CD4-positive, alpha-beta T cell treated with Interleukin-4 for 1 hour (primary cell): ENCODE measurements around the gene GPR150.
"Not testable (repeated sequence)": the region's sequence is repeated elsewhere in the genome, so short reads cannot be mapped to it uniquely, and the experiment has no call there.

Experiments
- DNase-seq, 2 donors: peaks; one replicate each; pipeline ENCODE4 v3.0.0-alpha.2; 2020 to 2022

The GPR150 gene

DNA sequence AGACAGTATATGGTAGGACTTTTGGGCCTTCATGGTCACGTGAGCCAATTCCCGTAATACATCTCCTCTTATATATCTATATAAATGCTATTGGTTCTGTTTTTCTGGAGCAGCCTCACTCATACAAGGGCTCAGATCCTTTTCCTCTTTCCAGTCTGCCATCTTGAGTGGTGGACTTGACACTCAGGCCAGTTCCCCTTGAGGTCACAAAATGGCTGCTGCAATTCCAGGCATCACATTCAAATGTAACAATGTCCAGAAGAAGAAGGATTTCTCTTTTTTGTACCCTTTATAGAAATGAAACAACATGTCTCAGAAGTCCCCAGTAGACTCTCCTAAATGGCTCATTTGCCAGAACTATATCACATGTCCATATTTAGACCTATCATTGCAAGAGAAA, 4.5 kb downstream of the GPR150 start:
- no peak for DNase-seq

GRCh38 chr5:95626701-95627100, 6.8 kb downstream of the GPR150 start:
- DNase-seq, result no peak

DNA sequence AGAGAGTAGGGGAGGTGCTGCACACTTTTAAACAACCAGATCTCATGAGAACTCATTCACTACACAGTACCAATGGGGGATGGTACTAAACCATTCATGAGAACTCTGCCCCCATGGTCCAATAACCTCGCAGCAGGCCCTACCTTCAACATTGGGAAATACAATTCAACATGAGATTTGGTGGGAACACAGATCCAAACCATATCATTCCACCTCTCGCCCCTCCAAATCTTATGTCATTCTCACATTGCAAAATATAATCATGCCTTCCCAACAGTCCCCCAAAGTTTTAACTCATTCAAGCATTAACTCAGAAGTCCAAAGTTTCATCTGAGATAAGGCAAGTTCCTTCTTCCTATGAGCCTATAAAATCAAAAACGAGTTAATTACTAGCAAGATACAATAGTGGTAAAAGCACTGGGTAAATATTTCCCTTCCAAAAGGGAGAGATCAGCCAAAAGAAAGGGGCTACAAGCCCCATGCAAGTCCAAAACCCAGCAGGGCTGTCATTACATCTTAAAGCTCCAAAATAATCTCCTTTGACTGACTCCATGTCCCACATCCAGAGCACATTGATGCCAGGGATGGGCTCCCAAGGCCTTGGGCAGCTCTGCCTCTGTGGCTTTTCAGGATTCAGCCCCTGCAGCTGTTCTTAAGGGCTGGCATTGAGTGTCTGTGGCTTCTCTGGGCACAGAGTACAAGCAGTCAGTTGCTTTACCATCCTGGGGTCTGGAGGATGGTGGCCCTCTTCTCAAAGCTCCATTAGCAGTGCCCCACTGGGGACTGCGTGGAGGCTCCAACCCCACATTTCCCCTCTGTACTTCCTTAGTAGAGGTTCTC, 8.3 kb downstream of the GPR150 start:
- no peak for DNase-seq

GRCh38 chr5:95628933-95629332, 9.0 kb downstream of the GPR150 start:
- no peak for DNase-seq

- DNase-seq, result no peak
These were observed 10.6 kb downstream of the GPR150 start for GRCh38 chr5:95630394-95630917.

GRCh38 chr5:95631255-95631958, 11.5 kb downstream of the GPR150 start:
- no peak for DNase-seq

DNA sequence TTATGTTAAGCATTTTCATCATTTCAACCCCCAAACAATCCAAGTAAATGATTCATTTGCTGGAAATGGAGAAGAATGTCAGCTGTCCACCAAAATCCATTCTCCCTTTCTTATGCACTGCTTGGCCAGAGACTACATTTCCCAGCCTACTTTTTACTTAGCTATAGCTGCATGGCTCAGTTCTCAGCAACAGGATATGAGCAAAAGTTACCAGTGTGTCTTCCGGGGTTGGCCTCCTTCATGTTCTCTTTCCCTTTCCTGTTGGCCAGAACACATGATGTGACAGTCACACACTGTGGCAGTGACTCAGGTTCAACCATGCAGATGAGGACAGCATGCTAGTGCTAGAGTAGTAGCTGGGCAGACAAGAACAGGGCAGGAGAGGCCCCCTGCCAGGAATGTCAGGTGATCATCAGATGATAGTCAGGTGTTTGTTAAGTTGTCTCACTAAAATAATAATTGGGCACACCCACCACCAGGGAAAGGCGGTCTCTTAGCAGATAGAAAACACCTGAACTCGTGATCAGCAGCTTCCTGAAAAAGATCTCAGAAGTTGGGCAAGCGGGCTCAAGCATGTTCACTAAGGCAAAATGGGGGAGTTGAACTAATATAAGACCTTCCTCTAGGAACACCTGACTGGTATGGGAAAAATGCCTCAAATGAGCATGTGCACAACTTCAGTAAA, 12.2 kb downstream of the GPR150 start:
- DNase-seq, result peak; percentile 74 to 85

DNA sequence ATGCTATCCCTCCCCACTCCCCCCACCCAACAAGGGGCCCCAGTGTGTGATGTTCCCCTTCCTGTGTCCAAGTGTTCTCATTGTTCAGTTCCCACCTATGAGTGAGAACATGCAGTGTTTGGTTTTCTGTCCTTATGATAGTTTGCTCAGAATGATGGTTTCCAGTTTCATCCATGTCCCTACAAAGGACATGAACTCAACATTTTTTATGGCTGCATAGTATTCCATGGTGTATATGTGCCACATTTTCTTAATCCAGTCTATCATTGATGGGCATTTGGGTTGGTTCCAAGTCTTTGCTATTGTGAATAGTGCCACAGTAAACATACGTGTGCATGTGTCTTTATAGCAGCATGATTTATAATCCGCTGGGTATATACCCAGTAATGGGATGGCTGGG, 13.1 kb downstream of the GPR150 start:
- DNase-seq, result not testable (repeated sequence)

GRCh38 chr5:95633671-95634070, 13.8 kb downstream of the GPR150 start:
- DNase-seq, result no peak

DNA sequence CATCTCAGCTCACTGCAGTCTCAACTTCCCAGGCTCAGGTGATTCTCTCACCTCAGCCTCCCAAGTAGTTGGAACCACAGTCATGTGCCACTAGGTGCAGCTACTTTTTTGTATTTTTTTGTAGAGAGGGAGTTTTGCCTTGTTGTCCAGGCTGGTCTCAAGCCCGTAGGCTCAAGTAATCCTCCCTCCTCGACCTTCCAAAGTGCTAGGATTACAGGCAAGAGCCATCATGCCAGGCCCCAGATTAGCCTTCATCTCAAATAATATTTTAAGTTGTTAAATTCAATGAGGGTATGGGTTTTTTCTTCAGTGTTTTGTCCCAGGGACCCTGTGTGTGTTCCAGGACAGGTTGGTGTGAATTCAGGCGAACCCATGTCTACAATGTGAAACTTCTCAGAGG, 14.2 kb downstream of the GPR150 start:
- no peak for DNase-seq

DNA sequence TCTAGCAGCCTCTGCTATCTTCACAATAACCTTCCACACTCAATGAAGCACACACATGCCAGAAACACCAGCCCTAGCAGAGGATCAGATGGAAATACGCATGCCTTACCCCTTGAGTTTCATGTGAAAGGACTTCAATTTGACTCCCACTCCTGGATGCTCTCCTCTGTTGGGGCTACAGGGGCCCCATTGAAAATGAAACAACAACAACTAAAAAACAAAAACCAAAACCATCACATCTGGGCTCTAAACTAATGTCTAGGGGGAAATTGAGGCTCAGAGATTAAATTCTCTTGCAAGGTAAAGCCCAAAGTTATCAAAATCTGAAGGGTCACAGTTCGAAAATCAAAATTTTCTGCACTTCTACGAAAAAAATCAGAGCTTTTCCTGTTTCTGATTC, 18.7 kb downstream of the GPR150 start:
- DNase-seq, result no peak

- no peak for DNase-seq
These were observed 21.9 kb downstream of the GPR150 start for GRCh38 chr5:95641741-95642220.

DNA sequence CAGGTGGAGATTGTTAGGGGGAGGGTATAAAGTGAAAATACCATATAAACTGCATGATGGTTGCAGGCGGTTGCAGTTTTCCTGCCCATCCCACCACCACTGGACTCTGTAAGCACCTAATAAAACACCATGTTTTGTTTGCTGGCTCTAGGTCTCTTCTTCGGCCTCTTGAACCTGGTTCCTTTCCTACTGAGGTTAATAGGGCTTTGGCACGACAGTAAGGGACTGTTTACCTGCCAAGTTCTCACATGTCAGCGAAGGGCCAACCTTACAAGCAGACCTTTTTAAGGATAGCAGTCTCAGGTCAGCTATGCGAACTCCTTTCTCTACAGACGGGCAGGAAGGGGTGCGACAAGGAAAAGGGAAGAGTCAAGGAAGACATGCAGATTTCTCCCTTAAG, 23.3 kb downstream of the GPR150 start:
- DNase-seq, result no peak

GRCh38 chr5:95644351-95645042, 24.6 kb downstream of the GPR150 start:
- DNase-seq, result peak; percentile 58 to 74

- DNase-seq, result not testable (repeated sequence)
These were observed 26.3 kb downstream of the GPR150 start for GRCh38 chr5:95646226-95646568.

DNA sequence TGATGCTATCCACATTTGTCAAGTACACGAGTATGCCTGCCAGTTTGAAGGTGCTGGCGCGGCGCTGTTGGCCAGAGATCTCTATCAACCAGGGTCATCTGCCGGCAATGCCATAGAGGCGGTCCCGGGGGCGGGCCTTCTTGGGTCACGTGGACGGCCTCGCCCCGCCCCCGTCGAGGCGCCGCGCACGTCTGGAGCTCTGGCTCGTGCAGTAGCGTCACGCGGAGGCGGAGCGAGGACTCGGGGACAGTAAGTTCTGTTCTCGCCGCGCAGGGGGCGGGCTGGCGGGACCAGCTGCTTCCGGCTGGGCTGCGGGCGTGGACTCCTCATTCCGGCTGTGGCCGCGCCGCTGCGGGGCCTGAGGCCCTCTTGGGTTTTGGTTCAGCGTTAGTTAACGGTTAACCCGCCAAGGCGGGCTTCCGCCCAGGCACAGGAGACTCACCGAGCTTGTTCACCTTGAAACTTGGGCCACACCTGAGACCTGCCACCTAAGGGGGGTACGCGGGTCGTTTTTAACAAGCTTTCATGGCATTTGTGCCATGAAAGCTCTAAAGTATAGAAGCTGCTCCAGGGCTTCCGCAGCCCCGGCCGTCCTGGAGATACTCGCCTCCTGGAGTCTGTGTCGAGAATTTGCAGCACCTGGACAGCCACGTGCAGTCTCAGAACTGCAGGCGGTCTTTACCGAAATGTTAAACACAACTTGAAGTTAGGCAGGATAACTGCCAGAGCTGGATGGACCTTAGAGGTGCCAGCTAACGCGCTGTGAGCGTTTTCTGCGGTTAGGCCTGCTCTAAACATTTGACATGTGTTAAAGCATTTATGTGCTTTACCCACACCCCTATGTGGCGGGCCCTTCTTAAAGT, 26.9 kb downstream of the GPR150 start, which contains the start of gene RFESD:
RFESD (plus strand) TSS at position 209 of the 863 bp plus-strand sequence. CDS start 5,495 bp downstream, outside the sequence.
- DNase-seq, result peak; percentile 94 to 95

DNA sequence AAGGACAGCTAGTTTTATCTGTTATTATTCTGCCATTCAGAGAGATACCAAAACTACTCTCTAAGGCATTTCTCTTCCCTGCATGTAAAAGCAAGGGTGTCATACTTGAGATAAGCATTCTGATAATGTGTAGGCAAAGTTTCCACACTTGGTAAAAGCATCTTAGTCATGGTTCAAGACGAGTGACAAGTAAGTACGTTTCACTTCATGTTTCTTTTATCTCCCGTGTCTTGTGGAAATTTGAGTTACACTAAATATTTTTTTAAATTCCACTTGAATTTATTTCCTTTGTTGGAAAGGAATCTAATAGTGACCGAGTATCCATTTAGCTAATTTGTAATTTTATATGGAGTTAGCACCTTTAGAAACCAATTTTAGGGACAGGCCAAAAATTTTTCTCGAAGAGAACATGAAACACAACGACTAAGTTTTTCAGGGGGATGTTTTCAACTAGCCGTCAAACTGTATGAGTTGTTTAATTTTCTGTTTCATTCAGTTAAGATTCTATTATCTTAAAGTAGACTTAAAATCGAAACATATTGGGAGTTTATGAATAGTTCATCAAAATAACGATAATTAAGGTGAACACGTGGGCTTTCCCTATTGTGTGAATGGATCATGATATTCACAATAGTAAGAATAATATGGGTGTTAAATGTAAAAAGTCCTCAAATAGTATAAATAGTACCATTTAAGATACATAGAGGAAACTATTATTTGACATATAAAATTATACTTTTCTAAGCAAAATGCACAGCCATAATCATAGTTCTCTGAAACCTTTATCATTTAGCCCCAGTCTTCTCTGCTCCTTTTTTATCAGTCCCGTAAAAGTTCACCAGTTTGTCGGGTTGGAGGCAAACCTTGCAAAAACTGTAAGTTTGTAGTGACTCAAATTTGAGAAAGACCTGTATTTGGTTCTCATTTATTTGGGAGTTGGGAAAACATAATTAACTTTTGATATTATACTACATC, 28.3 kb downstream of the GPR150 start:
- no peak for DNase-seq

- no peak for DNase-seq
These were observed 29.4 kb downstream of the GPR150 start for GRCh38 chr5:95649274-95649673.

DNA sequence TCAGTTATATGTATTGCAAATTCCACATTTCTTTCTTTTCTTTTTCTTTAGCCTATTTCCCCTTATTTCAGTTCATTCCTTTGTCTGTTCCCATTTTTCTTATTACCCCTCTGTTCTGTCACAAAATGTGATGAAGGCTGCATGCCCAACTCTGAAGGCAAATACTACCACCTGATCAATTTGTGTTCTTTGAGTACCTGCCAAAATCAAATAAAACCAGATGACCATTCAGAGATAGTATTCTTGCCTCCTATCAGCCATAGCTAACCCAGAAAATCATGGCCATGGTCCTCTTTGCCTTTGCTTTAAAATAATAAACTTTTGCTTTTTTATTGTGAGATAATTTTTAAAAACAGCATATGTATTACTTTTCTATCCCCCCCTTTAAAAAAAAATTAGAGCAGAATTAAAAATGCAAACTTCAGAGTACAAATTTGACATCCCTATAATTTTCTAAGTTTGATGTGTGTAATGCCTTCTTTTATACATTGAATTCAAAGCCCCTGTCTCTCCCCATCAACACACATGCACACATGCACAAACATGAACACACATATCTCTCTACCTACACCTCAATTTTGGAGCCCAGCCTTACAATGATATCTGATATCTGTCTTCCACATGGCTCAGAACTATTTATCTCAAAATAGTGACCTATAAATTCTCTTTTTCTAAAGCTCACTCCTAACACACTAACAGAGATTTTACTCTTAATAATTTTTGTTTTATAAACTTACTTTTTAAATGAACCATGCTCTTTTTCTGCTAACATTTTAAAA, 30.1 kb downstream of the GPR150 start:
- DNase-seq, result no peak

GRCh38 chr5:95652849-95653248, 33.0 kb downstream of the GPR150 start:
- DNase-seq, result no peak
